B cell (primary cell): ENCODE results near the gene MYZAP.

Experiments used
- EZH2 ChIP-seq: IDR thresholded peaks from 2 replicates; pipeline ENCODE4 v1.6.1; 2012; ENCODE audit warnings: borderline replicate concordance, low read depth, mild to moderate bottlenecking, moderate library complexity, low read length; ENCODE audit not compliant: insufficient read depth, poor library complexity, severe bottlenecking
- TF ChIP-seq, protein P1 (sequence below): fragments of 200-600 bp; IDR thresholded peaks from one replicate; pipeline ENCODE4 v1.8.0; 2022; ENCODE audit warnings: antibody characterized with exemption, mild to moderate bottlenecking

DNA sequence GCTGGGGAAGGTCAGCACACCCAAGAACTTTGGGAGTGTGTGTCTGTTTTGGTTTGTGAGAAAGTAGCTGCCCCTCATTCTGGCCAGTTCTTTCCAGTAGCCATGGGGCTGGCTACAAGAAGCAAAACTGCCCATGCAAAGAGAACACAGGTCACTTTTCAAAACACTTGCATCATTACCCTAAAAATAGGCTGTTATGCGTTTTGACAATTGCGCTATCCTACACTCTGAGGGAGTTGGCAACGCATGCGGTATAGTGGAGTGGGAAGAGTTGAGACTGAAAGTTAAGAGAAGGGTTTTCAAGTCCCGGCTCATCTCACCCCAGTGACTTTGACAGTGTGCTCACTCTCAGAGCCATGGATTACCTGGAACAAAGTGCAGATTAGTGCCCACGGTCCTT lies 41.8 kb upstream of the MYZAP start:
- TF ChIP-seq, protein P1, sequence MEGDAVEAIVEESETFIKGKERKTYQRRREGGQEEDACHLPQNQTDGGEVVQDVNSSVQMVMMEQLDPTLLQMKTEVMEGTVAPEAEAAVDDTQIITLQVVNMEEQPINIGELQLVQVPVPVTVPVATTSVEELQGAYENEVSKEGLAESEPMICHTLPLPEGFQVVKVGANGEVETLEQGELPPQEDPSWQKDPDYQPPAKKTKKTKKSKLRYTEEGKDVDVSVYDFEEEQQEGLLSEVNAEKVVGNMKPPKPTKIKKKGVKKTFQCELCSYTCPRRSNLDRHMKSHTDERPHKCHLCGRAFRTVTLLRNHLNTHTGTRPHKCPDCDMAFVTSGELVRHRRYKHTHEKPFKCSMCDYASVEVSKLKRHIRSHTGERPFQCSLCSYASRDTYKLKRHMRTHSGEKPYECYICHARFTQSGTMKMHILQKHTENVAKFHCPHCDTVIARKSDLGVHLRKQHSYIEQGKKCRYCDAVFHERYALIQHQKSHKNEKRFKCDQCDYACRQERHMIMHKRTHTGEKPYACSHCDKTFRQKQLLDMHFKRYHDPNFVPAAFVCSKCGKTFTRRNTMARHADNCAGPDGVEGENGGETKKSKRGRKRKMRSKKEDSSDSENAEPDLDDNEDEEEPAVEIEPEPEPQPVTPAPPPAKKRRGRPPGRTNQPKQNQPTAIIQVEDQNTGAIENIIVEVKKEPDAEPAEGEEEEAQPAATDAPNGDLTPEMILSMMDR: no peak
- TF ChIP-seq EZH2: no peak
